IMR-90 (cell line): Measurements from ENCODE around the gene RNF38. TPM values are rescaled to one million over a fixed set of nuclear protein-coding genes. Genes with fewer than 3 reads are reported as not detected.

ENCODE experiments used
- ATAC-seq: fragments of 200-7000 bp; cut with Tn5 transposase; 2 replicates; pipeline ENCODE4 v1.9.1; 2020; ENCODE audit warnings: low read depth, mild to moderate bottlenecking, moderate library complexity
- BruUV-seq: library from RNA; stranded (reverse); fragments of 400-500 nt; replicated peaks from 2 replicates; lab custom pipeline; 2021; lab: Mats Ljungman, UMichigan
- CTCF ChIA-PET: fragments of 300-600 bp; formaldehyde crosslinking; extraction: SDS; loops from one replicate; lab custom pipeline; 2021; ENCODE audit warnings: antibody characterized with exemption; lab: Yijun Ruan, JAX
- POLR2A ChIA-PET: fragments of 300-600 bp; sonication (Branson Sonifier 250); formaldehyde crosslinking; loops from one replicate; lab custom pipeline; 2022; ENCODE audit warnings: antibody characterized with exemption; ENCODE audit not compliant: unreplicated experiment; lab: Charles Lee
- DNase-seq: peaks from one replicate; pipeline ENCODE4 v3.0.0; 2013
- H2AFZ ChIP-seq: replicated peaks from 2 replicates; pipeline ENCODE3; 2013; ENCODE audit warnings: low read length, mild to moderate bottlenecking; ENCODE audit not compliant: poor library complexity
- H2AK5ac ChIP-seq: 2 replicates; pipeline ENCODE4 v1.6.1; 2013; ENCODE audit warnings: low read depth, low read length, inconsistent platforms
- H2AK9ac ChIP-seq: replicated peaks from 2 replicates; pipeline ENCODE3; 2013; ENCODE audit warnings: mild to moderate bottlenecking, low read depth, low read length, moderate library complexity; ENCODE audit not compliant: poor library complexity
- H2BK120ac ChIP-seq: 2 replicates; pipeline ENCODE4 v1.6.1; 2013; ENCODE audit warnings: low read depth, low read length, inconsistent platforms
- H2BK15ac ChIP-seq: 3 replicates; pipeline ENCODE4 v1.6.1; 2013; ENCODE audit warnings: low read depth, low read length, inconsistent platforms
- H2BK20ac ChIP-seq: 2 replicates; pipeline ENCODE4 v1.6.1; 2013; ENCODE audit warnings: low read depth, mild to moderate bottlenecking, inconsistent platforms, low read length, moderate library complexity
- H2BK5ac ChIP-seq: 2 replicates; pipeline ENCODE4 v1.6.1; 2013; ENCODE audit warnings: mild to moderate bottlenecking, low read depth, low read length, inconsistent platforms; ENCODE audit not compliant: poor library complexity, severe bottlenecking
- H3K14ac ChIP-seq: replicated peaks from 2 replicates; pipeline ENCODE4 v1.6.1; 2013; ENCODE audit warnings: low read depth, low read length, inconsistent platforms
- H3K18ac ChIP-seq: 2 replicates; pipeline ENCODE4 v1.6.1; 2013; ENCODE audit warnings: low read depth, low read length, control low read depth
- H3K23ac ChIP-seq: 2 replicates; pipeline ENCODE4 v1.6.1; 2013; ENCODE audit warnings: low read depth, low read length, inconsistent platforms
- H3K27ac ChIP-seq: 2 replicates; pipeline ENCODE4 v1.5.1; 2013; ENCODE audit warnings: mild to moderate bottlenecking, control low read depth, low read length; ENCODE audit not compliant: insufficient read depth
- H3K27me3 ChIP-seq: 2 replicates; pipeline ENCODE4 v1.6.1; 2013; ENCODE audit warnings: low read length; ENCODE audit not compliant: control insufficient read depth, insufficient read depth
- H3K36me3 ChIP-seq: 2 replicates; pipeline ENCODE4 v1.6.1; 2013; ENCODE audit warnings: low read length, mixed read lengths; ENCODE audit not compliant: control insufficient read depth, insufficient read depth
- H3K4ac ChIP-seq: 2 replicates; pipeline ENCODE4 v1.6.1; 2013; ENCODE audit warnings: low read depth, low read length, inconsistent platforms
- H3K4me1 ChIP-seq: 2 replicates; pipeline ENCODE4 v1.6.1; 2013; ENCODE audit warnings: low read length, mixed read lengths; ENCODE audit not compliant: control insufficient read depth, insufficient read depth
- H3K4me2 ChIP-seq: 2 replicates; pipeline ENCODE4 v1.6.1; 2013; ENCODE audit warnings: low read depth, mild to moderate bottlenecking, control low read depth, low read length, moderate library complexity
- H3K4me3 ChIP-seq: 2 replicates; pipeline ENCODE4 v1.5.1; 2013; ENCODE audit warnings: low read depth, mild to moderate bottlenecking, control low read depth, low read length, moderate library complexity; ENCODE audit not compliant: insufficient read depth
- H3K56ac ChIP-seq: 2 replicates; pipeline ENCODE4 v1.6.1; 2013; ENCODE audit warnings: low read length, inconsistent platforms; ENCODE audit not compliant: insufficient read depth; ENCODE audit errors: extremely low read depth
- H3K79me1 ChIP-seq, 2 experiments: 2 replicates each; pipeline ENCODE4 v1.6.1; 2013; ENCODE audit warnings: low read length in 2 of 2, inconsistent platforms in 1 of 2, low read depth in 1 of 2
- H3K9ac ChIP-seq: 2 replicates; pipeline ENCODE4 v1.6.1; 2013; ENCODE audit warnings: low read depth, low read length, control low read depth
- H3K9me1 ChIP-seq: 2 replicates; pipeline ENCODE4 v1.6.1; 2013; ENCODE audit warnings: low read length, inconsistent platforms; ENCODE audit not compliant: insufficient read depth
- H3K9me3 ChIP-seq: 2 replicates; pipeline ENCODE4 v1.6.1; 2013; ENCODE audit warnings: low read length; ENCODE audit not compliant: control insufficient read depth, insufficient read depth
- H4K20me1 ChIP-seq: 2 replicates; pipeline ENCODE4 v1.6.1; 2013; ENCODE audit warnings: low read length, inconsistent platforms; ENCODE audit not compliant: insufficient read depth
- H4K5ac ChIP-seq: 2 replicates; pipeline ENCODE4 v1.6.1; 2013; ENCODE audit warnings: mild to moderate bottlenecking, low read depth, low read length, control low read depth
- H4K8ac ChIP-seq, 2 experiments: 2 replicates each; pipeline ENCODE4 v1.6.1; 2013; ENCODE audit warnings: low read depth in 2 of 2, low read length in 2 of 2, control low read depth in 1 of 2, inconsistent platforms in 1 of 2
- H4K91ac ChIP-seq: 2 replicates; pipeline ENCODE4 v1.6.1; 2013; ENCODE audit warnings: low read depth, low read length, inconsistent platforms; ENCODE audit not compliant: insufficient read depth
- BHLHE40 ChIP-seq: fragments of 150-350 bp; IDR thresholded peaks from 2 replicates; pipeline ENCODE4 v1.6.1; 2016; ENCODE audit warnings: mild to moderate bottlenecking, low read depth, low read length
- CEBPB ChIP-seq: IDR thresholded peaks from 2 replicates; pipeline ENCODE4 v1.6.1; 2012; ENCODE audit warnings: low read depth, low read length, improper control_type of control experiment
- CHD1 ChIP-seq: IDR thresholded peaks from 2 replicates; pipeline ENCODE4 v1.6.1; 2012; ENCODE audit warnings: low read depth, low read length, improper control_type of control experiment
- FOS ChIP-seq: fragments of 150-350 bp; IDR thresholded peaks from 2 replicates; pipeline ENCODE4 v1.6.1; 2016; ENCODE audit warnings: low read depth, low read length
- MAFK ChIP-seq: IDR thresholded peaks from 2 replicates; pipeline ENCODE4 v1.6.1; 2012; ENCODE audit warnings: low read depth, low read length, improper control_type of control experiment
- MAZ ChIP-seq: IDR thresholded peaks from 2 replicates; pipeline ENCODE4 v1.6.1; 2012; ENCODE audit warnings: low read depth, mild to moderate bottlenecking, low read length, improper control_type of control experiment, moderate library complexity, borderline replicate concordance
- MXI1 ChIP-seq: IDR thresholded peaks from 2 replicates; pipeline ENCODE4 v1.6.1; 2012; ENCODE audit warnings: low read depth, mild to moderate bottlenecking, low read length, moderate library complexity, borderline replicate concordance
- NFE2L2 ChIP-seq: fragments of 150-350 bp; IDR thresholded peaks from 2 replicates; pipeline ENCODE4 v1.6.1; 2016; ENCODE audit warnings: low read depth, mild to moderate bottlenecking, low read length
- POLR2A ChIP-seq: IDR thresholded peaks from 2 replicates; pipeline ENCODE4 v1.6.1; 2012; ENCODE audit warnings: mild to moderate bottlenecking, low read depth, low read length
- RAD21 ChIP-seq: IDR thresholded peaks from 2 replicates; pipeline ENCODE4 v1.6.1; 2012; ENCODE audit warnings: low read length, improper control_type of control experiment
- RCOR1 ChIP-seq: IDR thresholded peaks from 2 replicates; pipeline ENCODE4 v1.6.1; 2012; ENCODE audit warnings: mild to moderate bottlenecking, low read length, improper control_type of control experiment; ENCODE audit not compliant: insufficient replicate concordance
- RFX5 ChIP-seq: IDR thresholded peaks from 2 replicates; pipeline ENCODE4 v1.8.0; 2012; ENCODE audit warnings: low read depth, mild to moderate bottlenecking, low read length, moderate library complexity
- SMC3 ChIP-seq: fragments of 150-350 bp; IDR thresholded peaks from 2 replicates; pipeline ENCODE4 v1.6.1; 2016; ENCODE audit warnings: low read depth, mild to moderate bottlenecking, antibody characterized with exemption, low read length, moderate library complexity
- WGBS, 2 experiments: methylation state at CpG; one replicate each; pipeline versions ENCODE4 v1.1.5 to v1.1.7; 2013; ENCODE audit warnings: missing lambda C conversion rate in 2 of 2; ENCODE audit not compliant: insufficient read length in 1 of 2; ENCODE audit errors: extremely low coverage in 2 of 2; 5-methylcytosine and 5-hydroxymethylcytosine counted together
- dilution Hi-C: fragments of 300-500 bp; cut with HindIII; formaldehyde crosslinking; loops from one replicate; pipeline ENCODE4 v1.14.3; 2018; ENCODE audit warnings: low sequenced_read_pairs; ENCODE audit not compliant: unreplicated experiment
- in situ Hi-C: fragments of 300-500 bp; cut with MboI; formaldehyde crosslinking; loops from 3 replicates; pipeline ENCODE4 v1.14.3; 2019; ENCODE audit warnings: low sequenced_read_pairs, inconsistent platforms, mixed read lengths
- intact Hi-C: fragments of 100-400 bp; cut with micrococcal nuclease; formaldehyde crosslinking; loops from 2 replicates; pipeline ENCODE4 v1.10.0; 2022
- polyA plus RNA-seq, 3 experiments: library from polyadenylated mRNA; depleted of rRNA; stranded (reverse); fragments of >200 nt; gene quantifications; 2 replicates each; pipeline ENCODE4 v1.2.3, GENCODE V29; 2012; ENCODE audit warnings: low replicate concordance in 1 of 3
- total RNA-seq: library from RNA; depleted of rRNA; stranded (reverse); fragments of >200 nt; gene quantifications from 2 replicates; pipeline ENCODE4 v1.2.3, GENCODE V29; 2012
- TF ChIP-seq, protein P1 (sequence below): fragments of 150-350 bp; IDR thresholded peaks from 2 replicates; pipeline ENCODE4 v1.6.1; 2016; ENCODE audit warnings: low read depth, mild to moderate bottlenecking, low read length, moderate library complexity, borderline replicate concordance
- TF ChIP-seq, protein P2 (sequence below): fragments of 150-350 bp; IDR thresholded peaks from 2 replicates; pipeline ENCODE4 v1.6.1; 2017; ENCODE audit warnings: mild to moderate bottlenecking, antibody characterized with exemption, low read length, low read depth
- TF ChIP-seq, protein P3 (sequence below): conservative IDR thresholded peaks from 2 replicates; pipeline ENCODE4 v1.5.1; 2012; ENCODE audit warnings: mild to moderate bottlenecking, low read depth, low read length, improper control_type of control experiment

The RNF38 gene
- total and polyA plus RNA-seq, 2 of the 4 experiments (the other 2 are of a cell fraction), result 8.8 to 11.2 TPM

DNA sequence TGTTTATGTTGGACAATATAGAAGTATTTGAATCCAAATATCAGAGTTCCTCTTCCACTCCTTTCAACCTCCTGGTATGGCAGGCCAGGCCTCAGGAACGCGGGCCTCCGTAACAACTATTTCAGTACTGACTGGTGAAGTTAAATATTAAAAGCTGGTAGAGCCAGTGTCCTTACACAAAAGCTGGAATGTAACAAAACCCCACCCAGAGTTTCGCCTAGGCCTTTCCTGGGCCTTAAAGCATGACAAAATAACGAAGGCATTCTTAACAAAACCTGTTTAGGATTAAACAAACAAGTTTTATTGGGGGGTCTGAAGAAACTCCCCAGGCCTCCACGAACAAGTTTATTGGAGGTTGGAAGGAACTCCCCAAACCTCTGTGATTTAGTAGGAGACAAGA is 80.3 kb downstream of the RNF38 start:
- Histone ChIP-seq H3K79me1 (no peaks in the 10 kb centered on the region), H4K91ac (no peak overlapping the region), H3K27me3 (peaks cover 3% of the 10 kb centered on the region; the same call in 1 of the 2 replicates), H3K14ac (no peak overlapping the region), H2BK20ac (no peak overlapping the region), H4K5ac (no peak overlapping the region), H3K9ac (no peak overlapping the region), H3K56ac (no peak overlapping the region), H4K8ac (no peak overlapping the region), H3K27ac (no peak overlapping the region), H4K20me1 (no peaks in the 10 kb centered on the region), H2AK5ac (no peak overlapping the region), H2AFZ (no peak overlapping the region), H3K9me1 (no peaks in the 10 kb centered on the region), H3K9me3 (no peaks in the 10 kb centered on the region), H3K4ac (no peak overlapping the region), H2BK120ac (no peak overlapping the region), H3K23ac (no peak overlapping the region), H3K4me1 (no peaks in the 10 kb centered on the region), H2BK15ac (no peak overlapping the region), H2AK9ac (no peak overlapping the region), H3K18ac (no peak overlapping the region), H3K36me3 (no peaks in the 10 kb centered on the region), H2BK5ac (no peak overlapping the region), H3K4me3 (no peak overlapping the region), H3K4me2 (no peak overlapping the region)
- in situ Hi-C loops (no loop called here), intact Hi-C loops (loop anchor here (10.0 kb wide), 1 partner anchor 365 kb away; the partner anchor contains the start of gene OR2S2), dilution Hi-C loops (no loop called here)
- POLR2A ChIA-PET, result no interaction called here
- no peak for DNase-seq
- no peak for ATAC-seq
- no peak for TF ChIP-seq CEBPB
- TF ChIP-seq POLR2A, result no peak
- TF ChIP-seq SMC3, result no peak
- TF ChIP-seq RCOR1, result no peak
- TF ChIP-seq, protein P1, sequence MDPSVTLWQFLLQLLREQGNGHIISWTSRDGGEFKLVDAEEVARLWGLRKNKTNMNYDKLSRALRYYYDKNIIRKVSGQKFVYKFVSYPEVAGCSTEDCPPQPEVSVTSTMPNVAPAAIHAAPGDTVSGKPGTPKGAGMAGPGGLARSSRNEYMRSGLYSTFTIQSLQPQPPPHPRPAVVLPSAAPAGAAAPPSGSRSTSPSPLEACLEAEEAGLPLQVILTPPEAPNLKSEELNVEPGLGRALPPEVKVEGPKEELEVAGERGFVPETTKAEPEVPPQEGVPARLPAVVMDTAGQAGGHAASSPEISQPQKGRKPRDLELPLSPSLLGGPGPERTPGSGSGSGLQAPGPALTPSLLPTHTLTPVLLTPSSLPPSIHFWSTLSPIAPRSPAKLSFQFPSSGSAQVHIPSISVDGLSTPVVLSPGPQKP, result no peak
- TF ChIP-seq, protein P2, sequence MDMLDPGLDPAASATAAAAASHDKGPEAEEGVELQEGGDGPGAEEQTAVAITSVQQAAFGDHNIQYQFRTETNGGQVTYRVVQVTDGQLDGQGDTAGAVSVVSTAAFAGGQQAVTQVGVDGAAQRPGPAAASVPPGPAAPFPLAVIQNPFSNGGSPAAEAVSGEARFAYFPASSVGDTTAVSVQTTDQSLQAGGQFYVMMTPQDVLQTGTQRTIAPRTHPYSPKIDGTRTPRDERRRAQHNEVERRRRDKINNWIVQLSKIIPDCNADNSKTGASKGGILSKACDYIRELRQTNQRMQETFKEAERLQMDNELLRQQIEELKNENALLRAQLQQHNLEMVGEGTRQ, result no peak
- no peak for TF ChIP-seq MAFK
- no peak for TF ChIP-seq FOS
- no peak for TF ChIP-seq MXI1
- no peak for TF ChIP-seq MAZ
- no peak for TF ChIP-seq RAD21
- TF ChIP-seq CHD1, result no peak
- no peak for TF ChIP-seq RFX5
- TF ChIP-seq BHLHE40, result no peak
- TF ChIP-seq NFE2L2, result no peak
- TF ChIP-seq, protein P3, sequence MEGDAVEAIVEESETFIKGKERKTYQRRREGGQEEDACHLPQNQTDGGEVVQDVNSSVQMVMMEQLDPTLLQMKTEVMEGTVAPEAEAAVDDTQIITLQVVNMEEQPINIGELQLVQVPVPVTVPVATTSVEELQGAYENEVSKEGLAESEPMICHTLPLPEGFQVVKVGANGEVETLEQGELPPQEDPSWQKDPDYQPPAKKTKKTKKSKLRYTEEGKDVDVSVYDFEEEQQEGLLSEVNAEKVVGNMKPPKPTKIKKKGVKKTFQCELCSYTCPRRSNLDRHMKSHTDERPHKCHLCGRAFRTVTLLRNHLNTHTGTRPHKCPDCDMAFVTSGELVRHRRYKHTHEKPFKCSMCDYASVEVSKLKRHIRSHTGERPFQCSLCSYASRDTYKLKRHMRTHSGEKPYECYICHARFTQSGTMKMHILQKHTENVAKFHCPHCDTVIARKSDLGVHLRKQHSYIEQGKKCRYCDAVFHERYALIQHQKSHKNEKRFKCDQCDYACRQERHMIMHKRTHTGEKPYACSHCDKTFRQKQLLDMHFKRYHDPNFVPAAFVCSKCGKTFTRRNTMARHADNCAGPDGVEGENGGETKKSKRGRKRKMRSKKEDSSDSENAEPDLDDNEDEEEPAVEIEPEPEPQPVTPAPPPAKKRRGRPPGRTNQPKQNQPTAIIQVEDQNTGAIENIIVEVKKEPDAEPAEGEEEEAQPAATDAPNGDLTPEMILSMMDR, result no peak
- no CpG with 5 or more reads among the region's 6 CpGs for WGBS, 2 experiments
- CTCF ChIA-PET, result no interaction called here
- no TSS peak for BruUV-seq
